ENCODE results near the gene CYSLTR2.

- no peak for TF ChIP-seq RAD21 (IDR thresholded peaks at IDR 0.05; ENCODE audit: low read depth)
- TF ChIP-seq EGR1 (IDR thresholded peaks at IDR 0.05): no peak
- TF ChIP-seq MAX (IDR thresholded peaks at IDR 0.05): no peak
- no peak for TF ChIP-seq CREB1 (IDR thresholded peaks at IDR 0.05; ENCODE audit: low read depth)
- no peak for TF ChIP-seq REST (IDR thresholded peaks at IDR 0.05; ENCODE audit: low read depth)
- TF ChIP-seq EP300 (IDR thresholded peaks at IDR 0.05; ENCODE audit: borderline replicate concordance): no peak
- no peak for TF ChIP-seq TAF1 (IDR thresholded peaks at IDR 0.05; ENCODE audit: low read depth)
- no peak for TF ChIP-seq USF1 (IDR thresholded peaks at IDR 0.05)
- TF ChIP-seq CEBPB (IDR thresholded peaks at IDR 0.05): no peak
- TF ChIP-seq YY1 (IDR thresholded peaks at IDR 0.05; ENCODE audit: low read depth): no peak
- no peak for TF ChIP-seq NFIC (IDR thresholded peaks at IDR 0.05)
- TF ChIP-seq FOXM1 (IDR thresholded peaks at IDR 0.05; ENCODE audit: borderline replicate concordance, low read depth): no peak
- TF ChIP-seq TEAD4 (IDR thresholded peaks at IDR 0.05): no peak
These were observed 73.7 kb downstream of the CYSLTR2 start for GRCh38 chr13:48727241-48728011.
